GM12878 (cell line): ENCODE data around the gene RASAL1. TPM values are rescaled to one million over a fixed set of nuclear protein-coding genes. Genes with fewer than 3 reads are reported as not detected.
A peak's percentile ranks its signal among the peaks of the same experiment; 100 is the strongest.

Source experiments
- ATAC-seq: fragments of 200-7000 bp; cut with Tn5 transposase; 3 replicates; pipeline ENCODE4 v1.9.1; 2020; ENCODE audit warnings: mild to moderate bottlenecking, moderate library complexity
- BruUV-seq: library from RNA; stranded (reverse); fragments of 400-500 nt; replicated peaks from 2 replicates; lab custom pipeline; 2021; lab: Mats Ljungman, UMichigan
- CTCF ChIA-PET: fragments of 300-600 bp; sonication (Branson Sonifier 250); formaldehyde crosslinking; extraction: SDS; loops from one replicate; lab custom pipeline; 2021; ENCODE audit warnings: inconsistent platforms; lab: Yijun Ruan, JAX
- POLR2A ChIA-PET: fragments of 350-600 bp; formaldehyde crosslinking; extraction: SDS; loops from one replicate; lab custom pipeline; 2021; ENCODE audit warnings: inconsistent platforms; lab: Charles Lee
- RAD21 ChIA-PET: fragments of 300-600 bp; sonication (Branson Sonifier 250); formaldehyde crosslinking; loops from one replicate; lab custom pipeline; 2023; ENCODE audit warnings: antibody characterized with exemption; ENCODE audit not compliant: unreplicated experiment; lab: Charles Lee
- SMC1A ChIA-PET: fragments of 300-600 bp; sonication (Branson Sonifier 250); formaldehyde crosslinking; loops from one replicate; lab custom pipeline; 2023; ENCODE audit not compliant: unreplicated experiment, uncharacterized antibody; lab: Charles Lee
- DNase-seq: peaks from one replicate; pipeline ENCODE4 v3.0.0-alpha.2; 2011; ENCODE audit warnings: low read depth, low spot score
- FAIRE-seq: peaks from 3 replicates; lab custom pipeline; 2011; peaks lifted over from hg19 to GRCh38; lab: Jason Lieb, UNC
- H2AFZ ChIP-seq: 2 replicates; pipeline ENCODE4 v1.6.0; 2011; ENCODE audit warnings: low read depth, low read length, control low read depth; ENCODE audit not compliant: control insufficient read depth
- H3K27ac ChIP-seq: 2 replicates; pipeline ENCODE4 v1.5.1; 2011; ENCODE audit warnings: control low read depth; ENCODE audit not compliant: control insufficient read depth, insufficient read depth
- H3K27me3 ChIP-seq, 2 experiments: replicated peaks in 1 of 2; 2 replicates each; pipeline versions ENCODE4 v1.6.0 to v1.6.1; 2011; ENCODE audit warnings: low read length in 1 of 2; ENCODE audit not compliant: control insufficient read depth in 2 of 2, insufficient read depth in 2 of 2
- H3K36me3 ChIP-seq, 2 experiments: 2 replicates each; pipeline ENCODE4 v1.5.1; 2011; ENCODE audit warnings: low read length in 1 of 2; ENCODE audit not compliant: control insufficient read depth in 2 of 2, insufficient read depth in 2 of 2
- H3K4me1 ChIP-seq: 2 replicates; pipeline ENCODE4 v1.6.1; 2011; ENCODE audit warnings: mild to moderate bottlenecking, low read length, moderate library complexity, mixed read lengths; ENCODE audit not compliant: control insufficient read depth, insufficient read depth
- H3K4me2 ChIP-seq: 2 replicates; pipeline ENCODE4 v1.6.0; 2011; ENCODE audit warnings: control low read depth; ENCODE audit not compliant: control insufficient read depth, insufficient read depth
- H3K4me3 ChIP-seq: fragments of 200-600 bp; sonication (generic); 2 replicates; pipeline ENCODE4 v1.5.1; 2016
- H3K79me2 ChIP-seq: 2 replicates; pipeline ENCODE4 v1.6.0; 2011; ENCODE audit warnings: low read length; ENCODE audit not compliant: control insufficient read depth, insufficient read depth
- H3K9ac ChIP-seq: 2 replicates; pipeline ENCODE4 v1.8.0; 2011; ENCODE audit warnings: low read length, control low read depth, mixed read lengths; ENCODE audit not compliant: control insufficient read depth, insufficient read depth
- H3K9me3 ChIP-seq: replicated peaks from 3 replicates; pipeline ENCODE4 v1.5.1; 2011; ENCODE audit warnings: mild to moderate bottlenecking, low read length; ENCODE audit not compliant: control insufficient read depth, insufficient read depth
- H4K20me1 ChIP-seq: 2 replicates; pipeline ENCODE4 v1.6.0; 2011; ENCODE audit not compliant: control insufficient read depth, insufficient read depth
- E2F8 ChIP-seq: fragments of 450-650 bp; IDR thresholded peaks from 2 replicates; pipeline ENCODE4 v1.6.1; 2018; ENCODE audit warnings: mild to moderate bottlenecking, low read depth, moderate library complexity; ENCODE audit not compliant: partially characterized antibody
- JUNB ChIP-seq: IDR thresholded peaks from 2 replicates; pipeline ENCODE4 v1.6.1; 2016; ENCODE audit warnings: antibody characterized with exemption, mild to moderate bottlenecking
- KAT2A ChIP-seq: conservative IDR thresholded peaks from 2 replicates; pipeline ENCODE4 v1.6.1; 2011; ENCODE audit warnings: low read depth, low read length; ENCODE audit not compliant: control insufficient read depth
- KDM1A ChIP-seq: fragments of 200-600 bp; sonication (generic); IDR thresholded peaks from 2 replicates; pipeline ENCODE4 v1.6.1; 2016; ENCODE audit warnings: borderline replicate concordance
- MTA2 ChIP-seq: fragments of 450-650 bp; IDR thresholded peaks from 2 replicates; pipeline ENCODE4 v1.6.1; 2016; ENCODE audit warnings: low read depth, mild to moderate bottlenecking, moderate library complexity
- POLR2A ChIP-seq: IDR thresholded peaks from 2 replicates; pipeline ENCODE4 v1.6.1; 2011; ENCODE audit warnings: low read depth, mild to moderate bottlenecking, low read length
- RAD21 ChIP-seq: IDR thresholded peaks from 2 replicates; pipeline ENCODE4 v1.6.1; 2011; ENCODE audit warnings: mild to moderate bottlenecking, low read depth, low read length, moderate library complexity; ENCODE audit not compliant: insufficient read depth
- RUNX3 ChIP-seq: IDR thresholded peaks from 2 replicates; pipeline ENCODE4 v1.6.1; 2012; ENCODE audit warnings: low read length, inconsistent platforms
- SUPT20H ChIP-seq: IDR thresholded peaks from 2 replicates; pipeline ENCODE4 v1.6.1; 2011; ENCODE audit warnings: low read depth, mild to moderate bottlenecking, low read length, moderate library complexity, borderline replicate concordance; ENCODE audit not compliant: control insufficient read depth
- TCF12 ChIP-seq: IDR thresholded peaks from 2 replicates; pipeline ENCODE4 v1.6.1; 2011; ENCODE audit warnings: low read depth, mild to moderate bottlenecking, low read length
- WGBS: methylation state at CpG from one replicate; pipeline ENCODE4 v1.1.6; 2016; ENCODE audit warnings: low lambda C conversion rate; ENCODE audit not compliant: insufficient replicate concordance, insufficient coverage; ENCODE audit errors: missing lambda C conversion rate; 5-methylcytosine and 5-hydroxymethylcytosine counted together
- in situ Hi-C: fragments of 300-500 bp; cut with MboI; formaldehyde crosslinking; loops from 9 replicates; pipeline ENCODE4 v1.14.3; 2018; ENCODE audit warnings: mixed read lengths
- intact Hi-C: fragments of 100-400 bp; cut with micrococcal nuclease; formaldehyde crosslinking; loops from one replicate; pipeline ENCODE4 v1.14.2; 2022; ENCODE audit not compliant: unreplicated experiment
- polyA plus RNA-seq, 11 experiments: library from polyadenylated mRNA; depleted of rRNA in 4 of 11; unstranded in 6 of 11; stranded (reverse) in 5 of 11; fragments of >200 nt; fragmentation: Nextera tagmentation in 4 of 11; fragmentation: Illumina TruSeq in 1 of 11; extraction: Ambion mirVana in 4 of 11; extraction: Trizol in 1 of 11; gene quantifications; 1 replicate in 1 of 11; 2 replicates in 10 of 11; pipeline versions ENCODE4 v1.2.1 to v1.2.3, GENCODE V29; 2011 to 2016; ENCODE audit warnings: inconsistent platforms in 2 of 11, missing spikeins in 2 of 11, low read depth in 1 of 11
- total RNA-seq, 4 experiments: library from RNA; depleted of rRNA in 3 of 4; stranded (reverse); fragments of >200 nt in 3 of 4; fragmentation: Illumina TruSeq in 1 of 4; extraction: Trizol in 1 of 4; gene quantifications; 2 replicates each; pipeline versions ENCODE4 v1.2.1 to v1.2.3, GENCODE V29; 2013 to 2021

Gene RASAL1
- total and polyA plus RNA-seq, 10 of the 15 experiments (the other 5 are each of a cell fraction or from before 2014, with no cell fraction given): 0.12 to 1.0 (median 0.52) TPM; not detected in 6

- H3K27ac ChIP-seq: no peak overlapping the region
- WGBS: 95% methylated on average over 7 of the region's 7 CpGs
- in situ Hi-C loops: no loop called here
- TF ChIP-seq JUNB: no peak
- TF ChIP-seq POLR2A: peak; percentile 44
- no peak for TF ChIP-seq KAT2A
- TF ChIP-seq RAD21: no peak
- peaks cover 15 to 34% of the 10 kb centered on the region in 2 experiments; a peak in 3 of 4 replicates for H3K36me3 ChIP-seq
- no peaks in the 10 kb centered on the region for H3K9me3 ChIP-seq
- H3K4me1 ChIP-seq: no peaks in the 10 kb centered on the region
- no TSS peak for BruUV-seq
- ChIA-PET SMC1A (no interaction called here), POLR2A (no interaction called here), RAD21 (no interaction called here), CTCF (interaction anchor here (0.9 kb wide), 1 partner anchor 12 kb away, joined by 3 read pairs; no protein-coding TSS in a partner anchor)
- no peaks in the 10 kb centered on the region for H3K79me2 ChIP-seq
- DNase-seq (no peak), ATAC-seq (no peak), FAIRE-seq (no peak)
- H3K4me3 ChIP-seq: no peak overlapping the region
- H3K27me3 ChIP-seq: no peaks in the 10 kb centered on the region
- H4K20me1 ChIP-seq: no peaks in the 10 kb centered on the region; the same call in 1 of the 2 replicates
- intact Hi-C loops: no loop called here
- no peak overlapping the region for H3K4me2 ChIP-seq
- H3K9ac ChIP-seq: no peak overlapping the region
- no peak overlapping the region for H2AFZ ChIP-seq
Measured at GRCh38 chr12:113159937-113160336, 24.4 kb upstream of the RASAL1 start.

DNA sequence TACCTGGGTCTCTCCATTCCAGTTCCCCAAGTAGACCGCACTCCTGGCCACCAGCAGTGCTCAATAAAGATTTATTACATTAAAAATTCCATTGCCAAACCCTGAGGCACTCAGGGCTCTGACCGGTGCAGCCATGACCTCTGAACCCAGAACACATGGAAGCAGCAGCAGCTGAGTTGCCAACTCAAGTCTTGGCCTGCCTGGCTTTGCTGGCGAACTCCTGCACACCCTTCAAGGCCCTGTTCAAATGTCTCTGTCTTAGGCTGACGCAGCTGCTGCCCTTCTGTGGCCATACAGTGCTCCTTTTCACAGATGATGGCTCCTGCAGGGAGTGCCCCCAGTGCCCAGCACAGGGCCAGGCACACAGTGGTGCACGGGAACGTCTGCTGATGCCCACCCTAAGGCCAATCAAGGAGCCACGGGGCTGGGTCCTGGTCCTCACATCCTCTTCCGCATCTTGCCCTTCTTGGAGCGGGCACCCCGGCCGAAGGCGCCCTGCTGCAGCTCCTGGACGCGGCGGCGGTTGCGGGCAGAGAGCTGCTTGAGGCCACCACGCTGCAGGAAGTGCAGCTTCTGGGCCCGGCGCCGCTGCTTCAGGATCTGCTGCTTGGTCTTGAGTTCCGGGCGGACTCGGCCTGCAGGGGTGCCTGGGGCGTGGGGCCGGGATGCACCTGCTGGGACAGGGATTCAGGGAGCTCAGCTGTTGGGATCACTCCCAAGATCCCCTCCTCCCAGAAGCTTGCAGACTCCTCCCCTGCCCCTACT is 23.1 kb upstream of the RASAL1 start:
- SMC1A ChIA-PET: no interaction called here
- CTCF ChIA-PET: interaction anchor here (0.6 to 2.8 kb wide), 3 partner anchors 13 to 166 kb away, joined by 3 to 11 read pairs (median 3); no protein-coding TSS in a partner anchor
- peaks cover 10% of the 10 kb centered on the region; the same call in 1 of the 2 replicates for H3K4me1 ChIP-seq
- no peak overlapping the region for H3K9ac ChIP-seq
- no peaks in the 10 kb centered on the region for H3K79me2 ChIP-seq
- no TSS peak for BruUV-seq
- FAIRE-seq (no peak), DNase-seq (no peak), ATAC-seq (no peak)
- no peak overlapping the region for H2AFZ ChIP-seq
- H3K4me3 ChIP-seq: no peak overlapping the region
- 93% methylated on average over 24 of the region's 26 CpGs for WGBS
- TF ChIP-seq E2F8: no peak
- no peak for TF ChIP-seq SUPT20H
- TF ChIP-seq MTA2: no peak
- no peak for TF ChIP-seq RUNX3
- no peak for TF ChIP-seq TCF12
- TF ChIP-seq KDM1A: no peak
- POLR2A ChIA-PET: interaction anchor here (0.5 kb wide), 1 partner anchor 249 kb away, joined by 4 read pairs; no protein-coding TSS in a partner anchor
- RAD21 ChIA-PET: no interaction called here
- in situ Hi-C loops (no loop called here), intact Hi-C loops (no loop called here)
- 0 out of 4 replicates have a peak, but pooled peaks cover 0 to 4% of the 10 kb centered on the region in 2 experiments for H3K27me3 ChIP-seq
- no peaks in the 10 kb centered on the region for H3K9me3 ChIP-seq
- no peaks in the 10 kb centered on the region; the same call in 1 of the 2 replicates for H4K20me1 ChIP-seq
- H3K4me2 ChIP-seq: no peak overlapping the region
- H3K36me3 ChIP-seq: peaks cover 15 to 34% of the 10 kb centered on the region in 2 experiments; a peak in 3 of 4 replicates
- H3K27ac ChIP-seq: no peak overlapping the region
